NCI-H2171 (cell line): ENCODE data around the gene STK11IP.

Experiments
- DNase-seq: peaks from one replicate; lab custom pipeline; 2025; lab: John Stamatoyannopoulos, UW

Gene STK11IP

DNA sequence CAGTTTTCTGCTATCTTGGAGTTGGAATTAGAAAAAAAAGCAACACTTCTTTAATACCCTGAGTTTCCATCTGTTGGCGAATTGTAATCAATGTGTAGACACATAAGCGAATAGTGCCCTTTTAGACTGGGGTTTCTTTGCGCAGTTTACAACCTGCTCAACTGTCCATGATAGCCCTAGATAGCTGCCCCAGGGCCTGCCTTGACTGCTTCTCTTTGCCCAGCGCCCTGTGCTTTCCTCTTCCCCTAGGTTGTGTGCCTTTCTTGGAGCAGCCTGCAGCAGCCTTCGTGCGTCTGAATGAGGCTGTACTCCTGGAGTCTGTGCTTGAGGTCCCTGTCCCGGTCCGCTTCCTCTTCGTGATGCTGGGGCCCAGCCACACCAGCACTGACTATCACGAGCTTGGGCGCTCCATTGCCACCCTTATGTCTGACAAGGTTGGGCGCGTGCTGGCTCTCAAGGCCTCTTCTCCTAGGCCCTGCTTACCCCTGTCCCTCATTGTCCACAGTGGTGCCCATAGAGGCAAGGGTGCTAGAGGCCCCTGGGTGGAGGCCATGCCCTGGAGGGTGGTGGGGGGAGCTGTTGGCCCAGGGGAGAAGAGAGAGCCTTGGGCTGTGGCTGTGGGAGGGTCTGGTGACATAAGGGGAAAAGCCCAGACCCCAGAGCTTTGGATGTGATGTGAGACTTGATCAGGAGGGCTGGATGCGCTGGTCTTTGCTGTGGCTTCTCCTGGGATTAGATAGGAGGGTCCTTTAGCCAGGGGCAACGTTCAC is 36.7 kb downstream of the STK11IP start:
- no peak for DNase-seq

DNA sequence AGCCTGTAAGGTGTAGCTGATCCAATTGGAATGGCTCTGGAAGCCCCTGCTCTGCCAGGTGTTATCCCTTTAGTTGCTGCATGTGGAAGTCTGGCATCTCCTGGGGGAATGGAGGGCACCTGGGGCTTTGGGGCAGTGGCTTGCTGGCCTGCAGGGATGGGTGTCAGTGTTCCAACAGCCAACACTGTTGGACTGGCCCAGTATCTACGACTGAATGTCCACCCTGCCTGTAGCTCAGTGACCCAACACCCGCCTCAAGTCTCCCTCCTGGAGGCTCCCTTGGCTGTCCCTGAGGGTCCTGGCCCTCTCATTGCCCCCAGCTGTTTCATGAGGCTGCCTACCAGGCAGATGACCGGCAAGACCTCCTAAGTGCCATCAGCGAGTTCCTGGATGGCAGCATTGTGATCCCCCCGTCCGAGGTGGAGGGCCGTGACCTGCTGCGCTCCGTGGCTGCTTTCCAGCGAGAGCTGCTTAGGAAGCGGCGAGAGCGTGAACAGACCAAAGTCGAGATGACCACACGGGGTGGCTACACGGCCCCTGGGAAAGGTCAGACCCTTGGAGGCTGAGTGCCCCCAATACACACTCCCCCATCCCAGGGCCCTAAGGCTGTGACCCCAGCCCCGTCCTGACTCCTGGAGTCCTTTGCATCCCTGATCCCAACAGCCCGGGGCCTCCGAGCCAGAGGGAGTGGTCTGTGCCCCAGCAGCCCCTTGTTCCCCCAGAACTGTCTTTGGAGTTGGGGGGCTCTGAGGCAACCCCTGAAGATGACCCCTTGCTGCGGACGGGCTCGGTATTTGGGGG is 37.5 kb downstream of the STK11IP start:
- no peak for DNase-seq

DNA sequence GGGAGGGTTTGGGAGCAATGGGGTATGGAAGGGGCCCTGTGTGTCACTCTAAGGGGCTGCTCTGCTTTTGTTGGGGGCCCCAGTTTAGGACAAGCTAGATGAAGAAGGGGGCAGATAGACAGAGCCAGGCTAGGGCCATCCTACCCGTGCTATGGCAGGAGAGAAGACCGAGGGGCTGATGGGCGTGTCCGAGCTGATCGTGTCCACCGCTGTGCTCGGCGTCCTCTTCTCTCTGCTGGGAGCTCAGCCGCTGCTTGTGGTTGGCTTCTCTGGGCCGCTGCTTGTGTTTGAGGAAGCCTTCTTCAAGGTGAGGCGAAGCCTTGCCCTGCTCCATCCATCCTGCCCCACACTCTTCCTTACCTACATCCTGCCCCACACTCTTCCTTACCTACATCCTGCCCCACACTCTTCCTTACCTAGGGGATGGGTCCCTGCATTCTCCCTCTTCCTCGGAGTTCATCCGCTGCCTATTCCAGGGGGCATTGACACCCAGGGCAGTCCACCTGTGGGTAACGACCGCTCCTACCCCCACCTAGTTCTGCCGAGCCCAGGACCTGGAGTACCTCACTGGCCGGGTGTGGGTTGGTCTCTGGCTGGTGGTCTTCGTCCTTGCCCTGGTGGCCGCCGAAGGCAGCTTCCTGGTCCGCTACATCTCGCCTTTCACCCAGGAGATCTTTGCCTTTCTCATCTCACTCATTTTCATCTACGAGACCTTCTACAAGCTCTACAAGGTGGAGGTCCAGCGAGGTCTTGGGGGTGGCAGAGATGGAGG is 38.7 kb downstream of the STK11IP start:
- no peak for DNase-seq

DNA sequence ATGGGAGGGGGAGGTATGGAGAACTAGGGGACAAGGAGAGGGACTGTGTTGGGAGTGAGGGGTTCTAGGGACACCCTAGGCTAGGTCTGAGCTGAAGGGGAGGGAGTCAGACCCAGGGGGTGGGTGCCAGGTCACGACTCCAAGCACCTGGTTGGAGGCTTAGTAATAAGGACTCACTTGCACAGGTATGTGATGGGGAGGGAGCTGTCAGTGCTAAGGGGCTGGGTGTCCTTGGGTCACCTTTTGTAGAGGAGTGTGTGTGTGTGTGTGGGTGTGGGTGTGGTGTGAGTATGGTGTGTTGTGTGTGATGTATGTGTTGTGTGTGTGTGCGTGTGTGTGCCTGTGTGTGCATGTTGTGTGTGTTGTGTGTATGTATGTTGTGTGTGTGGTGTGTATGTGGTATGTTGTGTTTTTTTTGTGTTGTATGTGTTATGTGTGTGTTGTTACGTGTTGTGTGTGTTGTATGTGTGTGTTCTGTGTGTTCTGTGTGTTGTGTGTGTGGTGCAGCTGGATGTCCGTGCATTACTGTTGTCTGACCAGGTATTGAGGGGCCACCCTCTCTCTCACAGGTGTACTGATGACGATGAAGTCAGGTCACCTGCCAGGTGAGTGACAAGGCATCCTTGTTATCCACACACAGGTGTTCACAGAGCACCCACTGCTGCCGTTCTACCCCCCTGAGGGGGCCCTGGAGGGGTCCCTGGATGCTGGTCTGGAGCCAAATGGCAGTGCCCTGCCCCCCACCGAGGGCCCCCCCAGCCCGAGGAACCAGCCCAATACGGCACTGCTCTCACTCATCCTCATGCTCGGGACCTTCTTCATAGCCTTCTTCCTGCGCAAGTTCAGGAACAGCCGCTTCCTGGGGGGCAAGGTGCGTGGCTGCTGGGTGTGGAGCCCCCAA is 39.5 kb downstream of the STK11IP start:
- DNase-seq: no peak

DNA sequence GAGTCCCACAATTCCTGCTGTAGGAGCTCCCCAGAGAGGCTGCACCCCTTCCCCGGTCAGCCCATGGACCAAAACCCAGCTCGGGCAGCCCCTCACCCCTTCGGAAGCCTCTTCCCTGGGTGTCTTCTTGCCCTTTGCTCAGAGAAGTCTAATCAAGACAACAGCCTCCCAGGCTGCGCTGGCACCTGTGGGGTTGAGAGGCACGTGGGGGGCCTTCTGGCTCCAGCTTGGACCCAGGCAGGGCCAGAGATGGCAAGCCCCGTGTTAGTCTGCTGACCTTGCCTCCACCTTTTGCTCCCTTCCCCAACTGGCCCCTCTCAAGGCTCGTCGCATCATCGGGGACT is 40.2 kb downstream of the STK11IP start:
- DNase-seq: no peak

DNA sequence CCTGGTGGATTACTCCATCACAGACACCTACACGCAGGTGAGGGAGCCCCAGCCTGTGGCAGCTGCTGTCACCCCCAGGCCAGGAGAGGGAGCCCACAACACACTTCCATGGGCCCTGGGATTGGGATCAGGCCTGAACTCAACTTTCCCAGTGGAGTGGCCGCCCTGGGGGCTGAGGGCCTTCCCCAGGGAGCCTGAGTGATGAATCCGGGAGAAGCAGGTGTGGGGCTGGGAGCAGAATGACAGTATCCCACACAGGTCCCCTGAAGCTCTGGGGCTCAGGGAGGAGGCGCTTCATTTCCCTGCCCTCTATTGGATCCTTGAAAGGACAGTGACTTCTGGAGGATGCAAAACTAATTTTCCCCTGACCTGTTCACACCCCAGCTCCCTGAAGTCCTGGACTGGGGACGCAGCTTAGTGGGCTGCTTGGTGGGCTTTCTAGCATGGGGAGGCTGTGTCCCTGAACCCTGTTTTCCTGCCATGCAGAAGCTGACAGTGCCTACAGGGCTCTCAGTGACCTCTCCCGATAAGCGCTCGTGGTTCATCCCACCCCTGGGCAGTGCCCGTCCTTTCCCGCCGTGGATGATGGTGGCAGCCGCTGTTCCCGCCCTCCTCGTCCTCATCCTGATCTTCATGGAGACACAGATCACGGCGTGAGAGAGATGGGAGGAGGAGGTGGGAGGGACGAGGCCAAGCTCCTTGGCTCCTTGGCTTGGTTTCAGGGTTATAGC is 40.7 kb downstream of the STK11IP start:
- no peak for DNase-seq

DNA sequence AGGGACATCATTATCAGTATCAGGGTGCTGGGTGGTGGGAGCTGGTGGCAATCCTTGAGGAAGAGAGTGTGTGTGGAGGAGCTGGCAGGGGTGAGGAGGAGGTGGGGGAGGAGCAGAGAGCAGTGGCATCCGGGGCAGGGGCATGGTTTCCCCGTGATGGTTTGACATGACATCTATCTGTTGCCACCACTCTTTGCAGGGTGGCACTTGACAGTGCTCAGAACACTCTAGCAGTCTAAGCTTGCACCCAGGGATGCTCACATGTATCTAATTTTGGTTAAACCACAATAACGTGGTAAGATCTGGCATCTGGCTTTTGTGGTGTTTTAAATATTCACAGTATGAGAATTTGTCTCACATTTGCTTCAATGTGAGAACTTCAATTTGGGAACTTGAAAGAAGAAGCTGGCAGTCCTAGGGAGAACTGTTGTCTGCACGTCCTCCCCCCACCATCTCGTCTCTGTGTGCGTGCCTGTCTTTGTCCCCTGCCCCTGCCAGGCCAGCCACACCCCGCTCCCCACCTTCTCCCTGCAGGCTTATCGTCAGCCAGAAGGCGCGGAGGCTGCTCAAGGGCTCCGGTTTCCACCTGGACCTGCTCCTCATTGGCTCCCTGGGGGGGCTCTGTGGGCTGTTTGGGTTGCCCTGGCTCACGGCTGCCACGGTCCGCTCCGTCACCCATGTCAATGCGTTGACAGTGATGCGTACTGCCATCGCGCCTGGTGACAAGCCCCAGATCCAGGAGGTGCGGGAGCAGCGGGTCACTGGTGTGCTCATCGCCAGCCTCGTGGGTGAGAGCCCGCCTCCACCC is 41.5 kb downstream of the STK11IP start:
- DNase-seq: no peak

DNA sequence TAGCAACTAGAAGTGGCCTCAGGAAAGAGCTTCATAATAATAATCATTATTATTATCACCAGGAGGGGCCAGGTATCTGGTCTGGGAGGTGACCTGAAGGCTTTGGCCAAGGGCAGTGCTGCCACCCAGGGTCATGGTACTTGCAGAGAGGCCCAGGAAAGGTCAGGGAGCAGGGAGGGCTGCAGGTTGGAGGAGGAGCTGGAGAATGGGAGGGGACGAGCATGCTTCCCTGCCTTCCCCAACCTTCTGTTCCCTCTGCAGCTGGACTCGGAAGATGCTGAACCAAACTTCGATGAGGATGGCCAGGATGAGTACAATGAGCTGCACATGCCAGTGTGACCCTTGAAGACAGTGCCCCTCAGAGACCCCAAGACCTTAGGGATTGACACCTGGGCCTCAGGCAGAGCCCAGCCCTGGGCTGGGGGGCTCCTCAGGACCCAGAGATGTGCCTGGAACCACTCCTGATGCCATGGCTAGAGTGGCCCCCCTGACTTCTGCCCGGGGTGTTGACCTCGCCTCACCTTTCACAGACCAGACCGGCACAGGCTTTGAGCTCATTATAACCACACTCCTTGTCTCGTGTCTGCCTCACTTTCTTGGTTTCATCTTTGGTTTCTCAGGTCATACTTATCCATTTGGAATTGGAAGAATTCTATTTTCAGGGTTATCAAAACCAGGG is 43.9 kb downstream of the STK11IP start:
- DNase-seq: no peak

DNA sequence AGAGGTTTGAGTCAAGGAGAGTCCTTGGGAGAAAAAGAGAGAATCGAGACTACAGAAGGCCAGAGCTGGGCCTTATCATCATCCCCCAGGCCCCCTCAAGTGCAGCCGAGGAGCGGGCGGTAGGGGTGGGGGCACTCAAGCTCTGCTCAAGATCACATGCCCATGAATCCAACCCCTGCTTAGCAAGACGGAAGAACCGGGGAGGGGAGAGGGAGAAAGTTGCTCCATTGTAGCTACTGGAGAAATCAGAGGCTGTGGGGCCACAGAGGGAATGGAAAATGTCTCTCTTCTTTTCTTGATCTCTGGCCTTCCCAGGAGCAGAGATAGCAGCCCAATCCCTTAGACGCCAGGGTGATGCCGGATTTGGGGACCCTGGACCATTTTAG is 44.4 kb downstream of the STK11IP start:
- DNase-seq: no peak

DNA sequence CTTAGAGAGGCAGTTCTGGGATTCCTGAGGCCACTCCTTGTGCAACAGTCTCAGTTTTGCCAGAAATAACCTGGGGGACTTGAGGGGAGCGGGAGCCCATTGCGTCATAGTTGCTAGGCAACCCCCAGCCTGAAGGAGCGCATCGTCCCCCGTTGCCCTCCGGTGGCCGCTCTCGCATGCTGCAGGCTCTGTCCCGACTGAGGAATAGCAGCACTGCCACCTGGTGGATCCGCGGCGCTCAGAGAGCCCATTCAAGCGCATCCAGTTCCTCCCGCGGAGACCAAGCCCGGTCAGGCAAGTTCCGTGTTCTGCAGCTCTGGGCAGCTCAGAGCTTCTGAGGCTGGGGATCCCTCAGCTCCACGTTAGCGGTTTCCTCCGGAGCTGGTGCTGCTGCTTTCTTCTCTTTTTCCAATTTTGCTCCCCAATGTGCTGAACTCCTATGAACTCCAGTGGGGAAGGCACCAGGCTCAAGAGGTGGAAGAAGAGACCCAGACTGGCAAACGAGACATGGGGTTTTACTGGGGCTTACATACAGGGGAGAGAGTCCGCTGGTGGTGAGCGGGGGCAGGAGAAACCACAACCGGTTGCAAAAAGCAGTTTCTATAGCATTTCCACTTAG is 44.9 kb downstream of the STK11IP start:
- peak; percentile 83 for DNase-seq

DNA sequence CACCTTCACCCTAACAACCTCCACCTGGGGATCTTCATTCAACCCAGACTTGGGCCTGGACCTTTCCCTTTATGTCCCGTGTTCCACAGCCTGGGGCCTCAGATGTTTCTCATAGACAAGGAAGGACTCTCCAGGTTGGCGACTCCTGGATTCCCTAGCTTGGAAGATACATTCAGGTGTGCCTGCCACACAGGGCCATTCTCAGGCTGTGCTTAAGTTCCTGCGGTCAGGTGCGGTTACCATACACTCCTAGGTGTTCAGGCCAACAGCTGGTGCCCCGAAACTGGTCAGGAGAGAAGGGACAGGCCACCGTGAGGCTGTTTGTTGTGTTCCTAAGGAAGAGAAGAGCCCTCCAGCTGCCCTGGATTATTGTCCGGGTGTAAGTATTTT is 45.4 kb downstream of the STK11IP start:
- DNase-seq: no peak

DNA sequence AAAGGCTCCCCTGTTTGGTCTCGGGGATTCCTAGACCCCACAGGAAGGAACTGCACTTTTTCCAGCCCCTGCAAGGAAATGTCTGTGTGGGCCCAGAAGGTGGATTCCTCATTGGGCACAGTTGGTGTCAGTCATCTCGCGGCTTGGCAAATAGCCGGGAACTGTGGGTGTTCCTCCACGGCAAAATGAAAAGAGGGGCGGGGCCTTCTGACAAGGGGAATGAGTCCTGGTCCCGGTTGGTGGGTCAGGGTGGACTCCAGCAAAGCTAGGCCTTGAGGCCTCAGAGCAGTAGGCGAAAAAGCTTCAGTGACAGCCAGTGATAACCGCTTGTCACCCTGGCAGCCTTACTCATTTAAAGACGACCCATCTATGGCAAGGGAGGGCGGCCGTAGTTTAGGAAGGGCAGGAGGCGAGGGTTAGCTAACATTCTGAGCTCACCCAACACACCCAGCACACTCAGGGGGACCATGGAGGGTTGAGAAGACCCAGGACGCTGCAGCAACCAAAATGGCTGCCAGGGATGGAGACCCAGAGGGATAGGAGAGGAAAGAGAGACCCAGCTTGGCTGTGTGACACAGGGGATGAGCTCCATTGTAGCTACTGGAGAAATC is 46.2 kb downstream of the STK11IP start:
- no peak for DNase-seq

DNA sequence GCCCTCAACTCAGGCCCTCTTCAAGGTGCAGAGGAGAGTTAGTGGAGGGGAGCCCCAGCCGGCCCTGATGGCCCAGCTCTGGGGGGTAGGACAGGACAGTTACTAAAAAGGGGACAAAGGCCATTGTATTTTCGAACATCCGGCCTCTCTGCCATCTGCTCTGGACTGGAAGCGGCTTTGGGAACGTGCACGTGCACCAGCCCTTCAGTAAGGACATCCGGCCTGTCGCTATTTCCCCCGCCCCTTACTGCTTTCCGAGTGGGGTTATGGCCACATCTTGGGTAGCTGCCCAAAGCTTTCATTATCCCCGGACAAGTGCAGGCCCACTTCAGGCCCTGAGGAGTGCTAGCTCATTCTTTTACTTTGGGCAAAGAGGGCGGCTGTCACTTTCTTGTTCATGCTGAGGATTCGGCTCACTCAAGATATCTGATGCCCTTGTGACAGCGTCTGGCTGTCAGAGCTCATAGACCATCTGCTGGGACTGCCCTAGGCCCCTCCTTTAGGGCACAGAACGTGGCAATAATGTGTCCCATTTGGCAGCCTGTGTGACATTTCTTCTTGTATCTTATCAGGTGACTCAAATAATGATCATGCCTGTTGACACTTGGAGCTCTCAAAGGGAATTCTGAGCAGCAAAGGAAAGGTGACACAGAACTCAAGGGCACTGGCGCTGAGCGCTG is 47.3 kb downstream of the STK11IP start:
- peak; percentile 72 for DNase-seq

DNA sequence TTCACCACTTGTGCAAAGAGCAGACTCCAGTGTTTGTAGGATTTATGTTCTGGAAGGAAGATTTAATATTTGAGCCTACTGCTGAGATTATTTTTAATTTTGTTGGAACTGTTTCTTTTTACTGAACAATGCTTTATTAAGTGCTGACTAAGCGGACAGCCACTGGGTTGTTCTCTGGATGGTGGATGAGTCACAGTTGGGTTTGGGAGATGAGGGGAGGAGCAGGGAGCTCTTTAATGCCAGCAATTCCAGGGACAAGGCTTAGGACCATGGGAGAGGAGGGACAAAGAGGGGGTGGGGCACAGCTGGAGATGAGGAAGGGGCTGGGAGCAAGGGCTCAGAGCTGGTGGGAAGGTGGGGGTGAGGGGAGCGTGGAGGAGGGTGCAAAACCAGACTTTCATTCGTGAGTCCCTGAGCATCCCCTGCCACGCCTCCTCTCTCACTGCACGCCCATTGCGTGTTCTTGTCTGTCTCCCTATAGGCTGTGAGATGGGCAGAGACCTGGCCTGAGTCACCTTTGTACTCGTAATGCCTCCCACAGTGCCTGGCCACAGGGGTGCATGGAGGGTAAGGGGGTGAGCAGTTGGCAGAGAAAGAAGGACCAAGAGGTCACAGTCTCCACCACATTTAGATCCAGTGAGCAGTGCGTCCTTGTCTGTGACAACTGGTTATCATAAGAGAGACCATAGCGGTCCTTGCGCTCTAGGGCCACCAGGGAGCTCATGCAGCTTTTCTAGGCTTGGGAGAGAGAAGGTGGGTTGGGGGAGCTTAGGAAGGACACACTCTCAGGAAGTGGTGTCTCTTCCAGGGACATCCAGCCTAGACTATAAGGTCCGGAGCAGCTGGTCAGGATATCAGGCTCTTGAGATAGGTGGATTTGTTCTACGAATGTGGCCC is 48.2 kb downstream of the STK11IP start:
- no peak for DNase-seq

DNA sequence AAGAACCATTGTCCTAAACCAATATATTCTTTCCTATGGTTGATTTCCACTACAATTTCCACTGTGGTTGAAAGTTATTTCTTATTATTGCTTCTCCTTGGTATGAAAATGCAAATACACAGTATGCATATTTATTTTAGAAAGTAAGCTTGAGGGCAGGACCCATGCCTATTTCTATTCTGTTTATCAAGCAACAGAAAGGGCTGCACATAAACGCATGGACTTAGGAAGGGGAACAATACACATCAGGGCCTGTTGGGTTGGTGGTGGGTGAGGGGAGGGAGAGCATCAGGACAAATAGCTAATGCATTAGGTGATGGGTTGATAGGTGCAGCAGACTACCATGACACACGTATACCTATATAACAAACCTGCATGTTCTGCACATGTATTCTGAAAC is 50.5 kb downstream of the STK11IP start:
- DNase-seq: no peak

DNA sequence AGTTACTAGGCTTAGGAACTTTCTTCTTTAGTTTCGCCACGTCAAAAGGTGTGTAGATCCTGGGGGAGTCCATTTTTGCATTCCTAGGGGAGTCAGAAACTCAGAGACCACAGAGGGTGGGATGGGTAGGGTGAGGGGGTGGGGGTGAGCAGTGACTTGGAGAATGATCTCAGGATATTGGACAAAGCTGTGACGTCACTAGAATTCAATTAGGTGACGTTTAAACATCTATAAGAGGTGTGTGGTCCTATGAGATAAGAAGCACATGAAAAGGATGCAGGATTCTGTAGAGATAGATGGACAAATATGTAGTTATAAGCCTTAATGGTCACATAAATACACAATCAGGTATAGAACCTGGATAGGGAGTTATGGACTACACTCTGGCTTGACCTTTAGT is 51.3 kb downstream of the STK11IP start:
- no peak for DNase-seq
